NOMO-1 treated with dmso at 0.1 percent for 144 hours (cell line): ENCODE measurements around the gene MLYCD.

Experiments used
- DNase-seq: peaks from one replicate; lab custom pipeline; 2025; ENCODE audit not compliant: unreplicated experiment; lab: John Stamatoyannopoulos, UW

Gene MLYCD

DNA sequence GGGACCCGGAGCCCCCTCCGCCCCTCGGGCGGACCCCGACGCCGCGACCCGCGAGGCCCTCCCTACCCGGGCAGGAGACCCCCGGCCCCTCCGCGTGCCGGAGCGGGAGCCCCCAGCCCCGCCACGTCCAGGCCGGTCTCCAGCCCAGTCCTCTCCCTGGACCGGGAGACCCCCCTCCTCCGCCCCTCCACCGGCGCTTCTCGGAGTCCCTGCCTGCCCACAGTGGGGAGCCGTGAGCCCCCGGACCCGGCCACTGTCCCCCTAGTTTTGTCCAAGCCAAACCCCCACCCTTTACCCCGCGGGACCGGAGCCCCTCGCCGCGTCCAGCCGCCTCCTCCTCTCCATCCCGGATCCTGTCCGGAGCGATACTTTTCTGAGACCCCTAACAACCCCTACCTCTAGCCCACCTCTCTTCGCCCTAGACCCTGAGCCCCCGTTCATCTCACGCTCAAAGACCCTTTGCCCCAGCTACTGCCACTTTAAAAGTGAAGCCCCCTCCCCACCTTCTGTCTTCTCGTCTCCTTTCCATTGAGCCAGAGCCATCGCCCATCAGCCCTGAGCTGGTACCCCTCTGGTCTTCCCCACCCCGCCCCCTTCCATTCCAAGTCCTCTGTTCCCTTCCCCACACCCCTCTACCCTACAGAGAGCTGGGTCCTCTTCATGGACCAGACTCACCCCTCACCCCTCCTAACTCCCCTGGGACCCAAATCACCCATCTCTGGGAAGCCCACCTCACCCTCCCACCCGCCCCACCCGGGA is 70.2 kb downstream of the MLYCD start:
- no peak for DNase-seq

DNA sequence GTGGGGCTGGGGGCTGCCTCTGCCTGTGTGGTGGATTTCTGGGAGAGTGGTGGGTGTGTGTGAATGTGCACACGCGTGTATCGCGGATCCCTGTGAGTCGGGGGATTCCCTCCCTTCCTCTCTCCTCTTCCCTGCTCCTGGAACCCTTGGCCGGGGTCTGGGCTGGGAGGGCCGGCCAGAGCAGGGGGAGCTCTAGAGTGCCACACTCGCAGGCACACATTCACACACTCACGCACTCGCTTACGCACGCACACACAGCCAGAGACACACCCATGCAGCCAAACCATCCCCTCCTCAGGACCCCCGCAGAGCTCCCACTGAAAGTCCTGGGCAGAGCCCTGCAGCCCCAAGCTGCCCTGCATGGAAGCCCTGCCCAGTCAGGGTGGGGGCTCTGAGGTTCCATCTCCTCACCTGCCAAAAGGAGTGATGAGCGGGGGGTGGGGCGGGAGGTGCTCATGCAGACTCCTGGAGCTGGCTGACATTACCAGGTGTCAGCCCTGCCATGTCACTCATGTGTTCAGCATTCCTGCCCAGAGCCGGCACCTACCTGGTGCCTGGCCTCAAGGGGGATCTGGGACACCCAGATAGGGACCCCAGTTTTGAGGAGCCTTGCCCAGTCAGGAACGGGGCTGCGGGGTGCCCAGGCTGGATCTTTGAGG is 71.0 kb downstream of the MLYCD start:
- DNase-seq: no peak

DNA sequence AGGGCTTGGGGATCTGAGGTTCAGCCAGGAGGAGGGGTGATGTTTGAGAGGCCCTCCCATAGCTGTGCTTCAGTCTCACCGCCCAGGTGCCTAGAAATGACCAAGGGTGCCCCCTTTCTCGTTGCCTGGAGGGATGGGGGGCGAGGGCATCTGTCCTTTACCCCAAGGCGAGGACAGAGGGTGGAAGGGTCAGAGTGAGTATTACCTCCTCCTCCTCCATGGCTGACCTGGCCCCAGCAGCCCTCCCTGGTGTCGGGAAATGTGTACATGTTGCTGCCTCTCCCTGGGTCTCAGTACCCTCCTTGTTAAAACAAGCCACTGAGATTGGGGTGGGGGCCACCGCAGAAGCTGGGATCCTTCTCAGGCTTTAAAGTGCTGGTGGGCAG is 71.5 kb downstream of the MLYCD start:
- DNase-seq: no peak

DNA sequence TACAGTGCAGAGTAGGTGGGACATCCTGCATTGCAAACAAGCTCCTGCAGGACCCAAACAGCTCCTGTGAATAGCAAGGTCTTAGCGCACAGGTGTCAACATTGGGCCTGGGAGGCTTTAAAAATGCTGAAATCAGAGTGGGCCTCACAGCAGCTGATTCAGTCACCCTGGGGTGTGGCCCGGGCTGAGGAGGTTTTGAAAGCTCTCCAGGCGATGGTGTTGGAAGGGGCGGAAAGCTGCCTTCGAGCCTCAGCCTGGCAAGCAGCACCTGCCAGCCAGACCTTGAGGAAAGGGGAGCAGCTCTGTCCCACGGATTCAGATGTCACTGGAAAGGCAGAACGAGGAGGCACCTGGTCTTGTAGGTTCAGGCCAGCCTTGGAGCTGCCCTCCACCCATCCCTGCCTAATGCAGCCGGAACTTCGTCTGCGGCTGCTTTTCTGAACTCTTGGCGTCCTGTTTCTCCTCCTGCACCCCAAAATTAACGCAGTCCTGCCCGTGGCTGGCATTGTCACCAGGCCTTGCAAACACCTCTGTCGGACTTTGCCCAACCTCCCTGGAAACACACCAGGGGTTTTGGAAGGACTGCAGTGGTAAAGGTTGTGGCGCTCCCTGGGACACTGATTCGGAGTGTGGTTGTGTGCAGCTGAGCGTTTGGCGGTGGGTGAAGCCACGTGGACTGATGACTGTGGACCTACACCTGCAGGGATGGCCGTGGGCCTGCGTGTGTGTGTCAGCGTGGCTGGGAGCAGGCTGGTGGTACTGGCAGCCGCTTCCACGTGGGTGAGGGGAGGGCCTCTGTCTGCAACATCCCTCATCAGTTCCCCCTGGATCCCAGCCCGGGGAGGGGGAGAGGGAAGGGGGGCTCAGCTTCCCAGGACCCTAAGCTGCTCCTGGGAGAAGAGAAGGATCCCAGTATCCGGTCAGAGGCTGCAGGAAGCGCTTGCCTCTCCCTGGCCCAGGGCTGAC is 72.5 kb downstream of the MLYCD start:
- no peak for DNase-seq

DNA sequence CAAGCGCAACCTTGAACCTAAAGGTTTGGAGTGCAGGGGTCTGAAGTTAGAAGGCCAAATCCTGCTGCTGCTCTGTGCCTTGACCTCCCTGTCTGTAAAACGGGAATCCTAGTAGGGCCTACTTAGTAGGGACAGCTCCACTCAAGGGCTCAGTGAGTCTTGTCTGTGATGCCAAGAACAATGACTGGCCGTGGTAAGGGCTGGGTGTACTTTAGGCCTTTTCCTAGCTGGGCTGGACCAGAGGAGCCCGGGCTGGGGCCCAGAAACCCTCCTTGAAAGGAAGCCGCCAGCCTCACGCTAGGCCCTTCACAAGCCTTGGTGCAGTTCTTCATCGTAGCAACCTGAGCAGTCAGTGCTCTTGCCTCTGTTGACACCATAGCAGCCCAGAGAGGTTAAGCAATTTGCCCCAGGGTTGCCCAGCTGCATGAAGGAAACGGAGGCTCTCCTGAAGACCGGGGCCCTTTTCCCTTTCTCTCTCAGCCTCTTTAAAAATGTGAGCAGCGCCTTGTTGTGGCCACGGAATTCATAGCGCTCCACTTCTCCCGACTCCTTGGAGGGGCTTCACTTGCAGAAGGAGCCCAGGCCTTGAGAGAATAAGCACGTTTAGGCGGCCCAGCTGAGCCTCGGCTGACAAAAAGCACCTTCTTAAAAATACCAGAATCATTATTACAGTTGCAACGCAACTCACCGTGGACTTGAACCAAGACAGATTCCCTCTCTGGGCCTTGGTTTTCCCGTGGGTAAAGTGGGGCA is 73.5 kb downstream of the MLYCD start:
- no peak for DNase-seq

DNA sequence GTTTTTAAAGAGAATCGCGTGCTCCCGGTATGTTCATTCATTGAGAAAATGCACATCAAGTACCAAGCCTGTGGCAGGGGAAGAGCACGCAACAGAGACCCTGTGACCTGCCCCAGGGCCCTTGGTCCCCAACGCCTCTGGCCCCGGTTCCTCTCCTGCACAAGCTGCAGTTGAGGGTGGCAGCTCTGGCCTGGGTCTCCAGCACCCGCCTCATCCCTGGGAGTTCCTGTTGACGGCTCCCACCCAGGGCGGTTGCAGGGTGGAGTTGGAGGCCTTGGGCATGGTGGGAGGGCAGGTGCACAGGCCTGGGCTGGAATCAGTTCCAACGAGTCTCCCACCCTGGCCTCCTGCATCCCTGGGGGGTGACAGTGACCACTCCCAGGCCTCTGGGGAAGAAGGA is 74.2 kb downstream of the MLYCD start:
- DNase-seq: no peak

DNA sequence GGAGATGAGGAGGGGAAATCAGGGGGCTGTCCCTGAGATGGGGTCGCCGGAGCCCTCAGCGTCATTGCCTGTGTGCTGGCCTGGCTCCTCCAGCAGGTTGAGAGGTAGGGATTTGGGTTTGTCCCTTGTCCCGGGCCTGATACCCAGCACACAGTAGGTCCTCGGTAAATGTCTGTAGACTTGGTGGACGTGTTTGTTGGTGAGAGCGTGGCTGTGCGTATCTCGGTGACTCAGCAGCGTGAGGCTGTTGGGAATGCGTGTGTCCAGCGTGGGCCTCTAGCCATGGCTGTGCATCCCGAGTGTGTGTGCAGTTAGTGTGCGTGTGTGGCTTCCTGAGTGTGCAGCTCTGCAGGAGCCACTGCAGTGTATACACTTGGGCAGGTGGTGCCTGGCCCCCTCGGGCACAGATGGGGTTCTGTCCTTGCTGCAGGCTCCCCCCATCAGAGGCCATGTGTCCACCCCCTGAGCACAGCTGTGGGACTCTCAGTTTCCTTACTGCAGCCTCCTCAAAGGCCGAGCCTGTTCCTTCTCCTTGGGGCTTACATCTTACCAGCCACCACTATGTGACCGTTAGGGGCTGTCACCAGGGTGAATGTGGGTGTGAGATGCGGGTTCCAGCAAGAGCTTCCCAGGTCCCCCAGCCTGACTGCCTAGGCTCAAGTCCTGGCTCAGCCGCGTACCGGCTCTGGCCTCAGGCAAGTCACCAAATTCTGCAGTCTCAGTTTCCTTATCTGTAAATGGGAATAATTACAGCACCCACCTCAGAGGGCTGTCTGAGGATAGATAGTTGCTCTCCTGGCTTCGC is 74.9 kb downstream of the MLYCD start:
- no peak for DNase-seq

DNA sequence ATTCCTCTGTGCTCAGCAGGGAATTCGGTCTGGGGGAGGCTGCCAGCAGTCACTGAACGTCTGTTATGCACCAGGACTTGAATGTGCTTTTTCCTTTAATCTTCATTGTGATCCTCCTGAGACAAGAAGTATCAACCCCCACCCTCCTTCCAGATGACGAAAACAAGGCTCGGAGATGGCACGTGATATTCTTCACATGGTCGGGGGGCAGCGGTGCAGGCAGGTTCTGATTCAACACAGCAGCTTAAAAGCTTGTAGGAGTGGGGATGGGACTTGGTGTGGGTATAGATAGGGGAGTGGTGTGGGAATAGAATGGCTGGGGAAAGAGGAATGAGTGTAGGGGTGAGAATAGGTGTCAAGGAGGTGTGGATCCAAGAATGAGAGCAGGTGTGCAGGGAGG is 75.6 kb downstream of the MLYCD start:
- no peak for DNase-seq

DNA sequence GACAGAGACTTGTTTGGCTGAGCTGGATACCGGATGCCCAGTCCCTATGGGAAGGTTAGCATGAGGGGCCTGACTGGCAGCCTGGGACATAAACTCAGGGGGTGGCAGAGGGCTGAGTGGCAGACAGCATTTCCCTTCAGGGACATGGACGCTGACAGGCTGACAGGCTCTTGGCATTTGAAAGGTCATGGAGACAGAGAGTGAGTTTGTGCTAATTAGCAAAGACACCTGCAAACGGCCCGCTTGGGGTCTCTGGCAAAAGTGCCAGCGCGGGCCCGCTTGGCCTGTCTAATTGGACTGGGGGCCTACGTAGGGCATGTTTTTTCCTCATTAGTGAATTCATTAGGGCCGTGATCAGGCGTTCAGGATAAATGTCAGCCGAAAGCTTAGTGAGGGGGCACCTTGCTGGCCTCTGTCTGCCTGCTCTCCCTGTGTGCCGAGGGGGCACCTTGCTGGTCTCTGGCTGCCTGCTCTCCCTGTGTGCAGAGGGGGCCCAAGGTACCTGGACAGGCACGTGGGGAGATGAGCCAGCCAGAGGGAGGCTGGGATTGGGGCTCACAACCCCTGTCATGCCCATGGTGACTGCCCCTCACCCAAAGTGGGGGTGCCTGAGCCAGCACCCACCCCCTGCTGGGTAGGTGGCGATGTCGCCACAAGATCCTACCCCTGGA is 76.8 kb downstream of the MLYCD start:
- no peak for DNase-seq
